Glutamatergic neuron (in vitro differentiated cells): ENCODE data around the gene PPP1R37. TPM values are rescaled to one million over a fixed set of nuclear protein-coding genes. Genes with fewer than 3 reads are reported as not detected.

Experiments
- DNase-seq: peaks from one replicate; pipeline ENCODE4 v3.0.0; 2022
- H3K27ac Mint-ChIP-seq: one replicate; pipeline ENCODE4 v1.8.0; 2020; ENCODE audit warnings: mild to moderate bottlenecking, mixed read lengths, inconsistent platforms; ENCODE audit not compliant: unreplicated experiment
- H3K27me3 Mint-ChIP-seq: one replicate; pipeline ENCODE4 v1.8.0; 2020; ENCODE audit warnings: mild to moderate bottlenecking, moderate library complexity, mixed read lengths, inconsistent platforms; ENCODE audit not compliant: unreplicated experiment
- H3K36me3 Mint-ChIP-seq: one replicate; pipeline ENCODE4 v1.8.0; 2020; ENCODE audit warnings: mild to moderate bottlenecking, mixed read lengths, inconsistent platforms; ENCODE audit not compliant: unreplicated experiment
- H3K4me1 Mint-ChIP-seq: one replicate; pipeline ENCODE4 v1.8.0; 2020; ENCODE audit warnings: mild to moderate bottlenecking, low read depth, mixed read lengths, inconsistent platforms; ENCODE audit not compliant: unreplicated experiment
- H3K4me3 Mint-ChIP-seq: one replicate; pipeline ENCODE4 v1.8.0; 2020; ENCODE audit warnings: mild to moderate bottlenecking, mixed read lengths, inconsistent platforms; ENCODE audit not compliant: unreplicated experiment
- H3K9me3 Mint-ChIP-seq: one replicate; pipeline ENCODE4 v1.8.0; 2020; ENCODE audit warnings: mild to moderate bottlenecking, moderate library complexity, mixed read lengths, inconsistent platforms; ENCODE audit not compliant: unreplicated experiment
- CTCF ChIP-seq: fragments of 200-600 bp; sonication (generic); IDR thresholded peaks from one replicate; pipeline ENCODE4 v1.5.0; 2021; ENCODE audit not compliant: partially characterized antibody, unreplicated experiment
- long read RNA-seq: library from polyadenylated mRNA; unstranded; transcript quantifications from one replicate; pipeline ENCODE4 v2.0.0, GENCODE V29; 2020; ENCODE audit not compliant: unreplicated experiment
- total RNA-seq: library from RNA; stranded (reverse); fragmentation: NEBNext Ultra II Directional; extraction: Animal tissue kit (Norgen Biotek cat#: 25700); gene quantifications from one replicate; pipeline ENCODE4 v1.2.1, GENCODE V29; 2021; ENCODE audit not compliant: unreplicated experiment

The PPP1R37 gene
- 49.5 TPM for total RNA-seq
- long read RNA-seq, partial matches to known transcripts: 1 of 3 reads
- long read RNA-seq, other reads (novel, unspliced or antisense): 2 of 3 reads

- Mint-ChIP-seq H3K9me3 (peaks cover 20% of the 10 kb centered on the region), H3K4me1 (peaks cover 34% of the 10 kb centered on the region), H3K27ac (peak within 1 kb of the TSS; percentile 99), H3K27me3 (peaks cover 12% of the 10 kb centered on the region), H3K36me3 (no peaks in the 10 kb centered on the region), H3K4me3 (peak within 1 kb of the TSS; percentile 98)
- peak; percentile 92 for DNase-seq
- TF ChIP-seq CTCF: no peak
Observed at GRCh38 chr19:45092747-45093678, at the start of gene PPP1R37. Gene PPP1R37, plus strand, starts transcription at chr19:45093179. Its CDS starts 147 bp downstream, at chr19:45093326.

DNA sequence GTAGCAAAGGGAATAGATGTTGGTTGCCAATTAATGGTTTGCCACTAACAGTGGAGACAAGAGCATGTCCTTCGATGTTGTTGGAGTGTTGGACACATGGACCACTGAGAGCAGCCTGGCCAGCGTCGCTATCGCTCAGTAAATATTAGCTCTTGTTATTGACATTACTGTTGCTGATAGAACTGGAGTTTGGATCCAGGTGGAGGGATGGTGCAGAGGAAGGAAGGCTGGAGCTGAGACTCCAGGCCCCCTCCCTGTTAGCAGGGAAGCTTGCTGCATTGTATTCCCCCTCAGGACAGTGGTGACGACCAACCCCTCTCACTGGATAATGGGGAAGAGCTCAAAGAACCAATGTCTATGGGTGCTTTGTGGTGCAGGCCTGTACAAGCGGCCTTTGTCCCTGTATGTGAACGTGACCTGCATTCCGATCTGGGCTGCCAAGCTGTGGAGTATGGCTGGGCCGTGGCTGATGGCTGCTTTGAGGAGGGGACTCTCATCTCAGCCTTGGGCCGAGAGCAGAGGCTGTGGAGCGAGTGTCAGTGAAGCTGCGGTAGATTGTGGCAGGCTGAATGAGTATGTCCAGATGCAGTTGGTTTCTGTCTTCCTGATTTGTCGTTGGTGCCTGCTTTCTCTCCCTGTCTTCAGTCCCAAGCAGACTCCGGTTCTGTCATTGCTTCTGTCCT is 47.2 kb upstream of the PPP1R37 start:
- no peaks in the 10 kb centered on the region for H3K9me3 Mint-ChIP-seq
- TF ChIP-seq CTCF: no peak
- no peak overlapping the region for H3K27ac Mint-ChIP-seq
- H3K4me1 Mint-ChIP-seq: no peaks in the 10 kb centered on the region
- no peaks in the 10 kb centered on the region for H3K36me3 Mint-ChIP-seq
- no peak for DNase-seq
- peaks cover 3% of the 10 kb centered on the region for H3K27me3 Mint-ChIP-seq
- no peak overlapping the region for H3K4me3 Mint-ChIP-seq

- no peaks in the 10 kb centered on the region for H3K9me3 Mint-ChIP-seq
- no peak for TF ChIP-seq CTCF
- peaks cover 1% of the 10 kb centered on the region for H3K4me1 Mint-ChIP-seq
- no peak overlapping the region for H3K27ac Mint-ChIP-seq
- no peak overlapping the region for H3K4me3 Mint-ChIP-seq
- no peaks in the 10 kb centered on the region for H3K36me3 Mint-ChIP-seq
- no peak for DNase-seq
- peaks cover 3% of the 10 kb centered on the region for H3K27me3 Mint-ChIP-seq
Observed at GRCh38 chr19:45046355-45046754, 46.6 kb upstream of the PPP1R37 start.

- no peaks in the 10 kb centered on the region for H3K9me3 Mint-ChIP-seq
- peaks cover 3% of the 10 kb centered on the region for H3K27me3 Mint-ChIP-seq
- DNase-seq: no peak
- no peak overlapping the region for H3K27ac Mint-ChIP-seq
- no peak overlapping the region for H3K4me3 Mint-ChIP-seq
- no peaks in the 10 kb centered on the region for H3K36me3 Mint-ChIP-seq
- no peak for TF ChIP-seq CTCF
- H3K4me1 Mint-ChIP-seq: peaks cover 4% of the 10 kb centered on the region
Observed at GRCh38 chr19:45047188-45047797, 45.7 kb upstream of the PPP1R37 start.
